ENCODE results near the gene SEH1L.

DNA sequence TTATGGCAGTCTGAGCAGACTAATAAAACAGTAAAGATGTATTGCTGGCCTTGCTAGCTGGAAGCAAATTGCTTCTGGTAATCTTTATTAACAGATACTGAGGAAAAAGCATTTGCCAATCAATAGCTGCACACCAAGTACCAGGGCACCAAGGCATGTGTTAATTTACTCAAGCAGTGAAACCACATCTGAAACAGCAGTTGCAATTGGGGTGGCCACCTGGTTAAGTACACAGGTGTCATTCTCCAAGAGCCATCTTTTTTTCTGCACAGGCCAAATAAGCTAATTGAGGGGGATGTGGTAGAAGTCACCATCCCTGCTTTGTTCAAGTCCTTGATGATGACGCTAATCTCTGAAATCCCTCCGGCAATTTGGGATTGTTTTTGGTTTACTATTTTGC lies 8.6 kb upstream of the SEH1L start:
- TF ChIP-seq EP300 (IDR thresholded peaks at IDR 0.05) (no peak), CTCF (IDR thresholded peaks at IDR 0.05) (no peak), POLR2AphosphoS5 (IDR thresholded peaks at IDR 0.05) (no peak)

Data from upper lobe of left lung (tissue), 4 donors.